Upper lobe of left lung (tissue), 4 donors: Measurements from ENCODE around the gene BRCA2.

Experiments
- POLR2AphosphoS5 ChIP-seq, 2 donors: sonication (generic); formaldehyde crosslinking; IDR thresholded peaks; one replicate each; pipeline ENCODE4 v1.5.1; 2017; ENCODE audit warnings: antibody characterized with exemption in 2 of 2
- TF ChIP-seq, protein P1 (sequence below), 6 experiments: fragments of 450-650 bp in 4 of 6; fragments of 200-600 bp in 2 of 6; sonication (generic) in 2 of 6; IDR thresholded peaks; one replicate each; pipeline ENCODE4 v1.5.1; 2016 to 2019; ENCODE audit warnings: antibody characterized with exemption in 6 of 6

GRCh38 chr13:32447894-32448623, 132.8 kb downstream of the BRCA2 start:
- TF ChIP-seq POLR2AphosphoS5 (IDR thresholded peaks at IDR 0.05): no peak
- TF ChIP-seq, protein P1, sequence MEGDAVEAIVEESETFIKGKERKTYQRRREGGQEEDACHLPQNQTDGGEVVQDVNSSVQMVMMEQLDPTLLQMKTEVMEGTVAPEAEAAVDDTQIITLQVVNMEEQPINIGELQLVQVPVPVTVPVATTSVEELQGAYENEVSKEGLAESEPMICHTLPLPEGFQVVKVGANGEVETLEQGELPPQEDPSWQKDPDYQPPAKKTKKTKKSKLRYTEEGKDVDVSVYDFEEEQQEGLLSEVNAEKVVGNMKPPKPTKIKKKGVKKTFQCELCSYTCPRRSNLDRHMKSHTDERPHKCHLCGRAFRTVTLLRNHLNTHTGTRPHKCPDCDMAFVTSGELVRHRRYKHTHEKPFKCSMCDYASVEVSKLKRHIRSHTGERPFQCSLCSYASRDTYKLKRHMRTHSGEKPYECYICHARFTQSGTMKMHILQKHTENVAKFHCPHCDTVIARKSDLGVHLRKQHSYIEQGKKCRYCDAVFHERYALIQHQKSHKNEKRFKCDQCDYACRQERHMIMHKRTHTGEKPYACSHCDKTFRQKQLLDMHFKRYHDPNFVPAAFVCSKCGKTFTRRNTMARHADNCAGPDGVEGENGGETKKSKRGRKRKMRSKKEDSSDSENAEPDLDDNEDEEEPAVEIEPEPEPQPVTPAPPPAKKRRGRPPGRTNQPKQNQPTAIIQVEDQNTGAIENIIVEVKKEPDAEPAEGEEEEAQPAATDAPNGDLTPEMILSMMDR (IDR thresholded peaks at IDR 0.05): no peak
